ENCODE data around the gene KANTR.
A peak's percentile ranks its signal among the peaks of the same experiment; 100 is the strongest.

Gene KANTR

DNA sequence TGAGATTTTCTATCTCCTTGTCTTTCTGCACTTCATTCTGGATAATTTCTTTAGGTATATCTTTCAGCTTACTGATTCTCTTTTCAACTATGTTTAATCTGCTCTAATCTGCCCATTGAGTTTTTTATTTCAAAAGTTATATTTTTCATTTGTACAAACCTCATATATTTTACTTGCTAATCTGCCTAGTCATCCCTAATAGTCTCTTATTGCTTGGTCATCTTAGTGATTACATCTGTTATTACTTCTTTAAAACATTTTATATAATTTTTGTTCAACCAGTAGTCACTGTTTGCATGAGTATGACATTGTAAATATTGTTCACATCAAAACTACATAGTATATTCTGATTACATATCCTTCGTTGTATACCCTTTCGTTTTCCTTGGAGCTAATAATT, 32.4 kb downstream of the KANTR start:
- H3K4me3 ChIP-seq (replicated peaks in 1 of 2; ENCODE audit: low read depth in 2 of 2, low read length in 2 of 2): no peak overlapping the region
- no peak for DNase-seq (ENCODE audit: low read depth in 2 of 2)
- TF ChIP-seq, protein P1, sequence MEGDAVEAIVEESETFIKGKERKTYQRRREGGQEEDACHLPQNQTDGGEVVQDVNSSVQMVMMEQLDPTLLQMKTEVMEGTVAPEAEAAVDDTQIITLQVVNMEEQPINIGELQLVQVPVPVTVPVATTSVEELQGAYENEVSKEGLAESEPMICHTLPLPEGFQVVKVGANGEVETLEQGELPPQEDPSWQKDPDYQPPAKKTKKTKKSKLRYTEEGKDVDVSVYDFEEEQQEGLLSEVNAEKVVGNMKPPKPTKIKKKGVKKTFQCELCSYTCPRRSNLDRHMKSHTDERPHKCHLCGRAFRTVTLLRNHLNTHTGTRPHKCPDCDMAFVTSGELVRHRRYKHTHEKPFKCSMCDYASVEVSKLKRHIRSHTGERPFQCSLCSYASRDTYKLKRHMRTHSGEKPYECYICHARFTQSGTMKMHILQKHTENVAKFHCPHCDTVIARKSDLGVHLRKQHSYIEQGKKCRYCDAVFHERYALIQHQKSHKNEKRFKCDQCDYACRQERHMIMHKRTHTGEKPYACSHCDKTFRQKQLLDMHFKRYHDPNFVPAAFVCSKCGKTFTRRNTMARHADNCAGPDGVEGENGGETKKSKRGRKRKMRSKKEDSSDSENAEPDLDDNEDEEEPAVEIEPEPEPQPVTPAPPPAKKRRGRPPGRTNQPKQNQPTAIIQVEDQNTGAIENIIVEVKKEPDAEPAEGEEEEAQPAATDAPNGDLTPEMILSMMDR (IDR thresholded peaks at IDR 0.05; ENCODE audit: low read depth, low read length): no peak

DNA sequence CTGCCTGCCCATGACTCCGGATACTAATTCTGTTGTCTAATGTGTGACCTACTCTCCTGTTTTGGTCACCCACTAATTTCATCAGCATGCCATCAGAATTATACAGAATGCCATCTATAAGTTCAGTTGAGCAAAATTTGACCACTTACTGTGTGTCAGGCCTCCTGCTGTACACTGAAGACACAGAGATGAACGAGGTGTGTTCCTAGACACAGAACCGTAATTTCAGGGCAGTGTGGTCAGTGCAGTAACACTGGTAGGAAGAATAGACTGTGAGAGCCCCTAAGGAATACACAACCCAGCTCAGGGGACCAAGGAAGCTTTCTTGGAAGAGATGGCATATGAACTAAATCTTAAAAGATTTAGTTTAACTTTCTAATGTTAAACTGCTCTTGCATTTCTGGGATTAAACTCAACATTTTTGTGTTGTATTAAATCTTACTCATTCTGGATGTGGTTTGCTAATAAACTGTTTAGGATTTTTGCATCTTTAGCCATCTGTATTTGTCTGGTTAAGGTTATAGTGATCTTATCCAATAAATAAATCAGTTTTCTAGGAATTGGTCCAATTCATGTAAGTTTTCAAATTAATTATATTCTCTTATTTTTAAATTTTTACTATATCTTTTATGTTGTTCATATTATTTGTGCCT, 34.3 kb downstream of the KANTR start:
- peak in 1 of 2 donors; percentile 3 for DNase-seq (ENCODE audit: low read depth in 2 of 2)
- TF ChIP-seq, protein P1 (IDR thresholded peaks at IDR 0.05; ENCODE audit: low read depth, low read length): no peak
- no peak overlapping the region for H3K4me3 ChIP-seq (replicated peaks in 1 of 2; ENCODE audit: low read depth in 2 of 2, low read length in 2 of 2)

DNA sequence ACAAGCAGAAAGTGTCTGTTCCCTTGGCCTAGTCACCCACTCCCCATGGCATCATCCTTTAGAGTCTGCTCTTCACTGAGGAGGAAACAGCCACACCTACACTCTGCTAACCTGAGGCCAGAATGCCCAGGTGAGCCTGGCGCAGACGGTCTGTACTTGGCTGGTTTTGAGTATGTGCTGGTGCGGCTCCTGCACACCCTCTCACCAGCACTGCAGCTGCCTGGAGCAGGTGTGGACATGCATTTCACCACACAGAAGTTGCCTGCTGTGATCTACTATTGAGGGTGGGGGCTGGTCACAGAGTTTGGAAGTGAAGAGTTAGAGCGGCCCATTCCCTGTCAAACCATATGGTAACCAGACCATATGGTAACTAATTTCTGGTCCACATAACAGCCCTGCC, 39.5 kb downstream of the KANTR start:
- no peak overlapping the region for H3K4me3 ChIP-seq (replicated peaks in 1 of 2; ENCODE audit: low read depth in 2 of 2, low read length in 2 of 2)
- TF ChIP-seq, protein P1 (IDR thresholded peaks at IDR 0.05; ENCODE audit: low read depth, low read length): no peak
- no peak for DNase-seq (ENCODE audit: low read depth in 2 of 2)

DNA sequence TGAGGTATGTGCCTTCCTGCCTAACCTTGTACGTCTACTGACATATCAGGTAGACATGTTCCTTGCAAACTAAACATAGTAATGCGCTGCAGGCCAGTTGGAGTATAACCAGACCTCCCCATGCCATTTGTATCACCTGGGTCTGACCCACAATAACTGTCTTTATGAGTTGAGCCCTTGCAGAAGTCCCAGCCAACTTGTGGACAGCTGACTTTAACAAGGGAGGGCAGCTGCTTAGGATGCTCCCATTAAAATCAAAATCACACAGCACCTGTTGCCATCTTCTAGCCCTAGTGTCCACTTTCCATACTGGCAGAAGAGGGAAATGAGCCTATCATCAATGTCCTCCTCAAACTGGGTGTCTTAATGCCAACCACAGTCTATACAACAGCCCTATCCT, 41.6 kb downstream of the KANTR start:
- H3K4me3 ChIP-seq (replicated peaks in 1 of 2; ENCODE audit: low read depth in 2 of 2, low read length in 2 of 2): no peak overlapping the region
- TF ChIP-seq, protein P1 (IDR thresholded peaks at IDR 0.05; ENCODE audit: low read depth, low read length): no peak
- DNase-seq (ENCODE audit: low read depth in 2 of 2): no peak

DNA sequence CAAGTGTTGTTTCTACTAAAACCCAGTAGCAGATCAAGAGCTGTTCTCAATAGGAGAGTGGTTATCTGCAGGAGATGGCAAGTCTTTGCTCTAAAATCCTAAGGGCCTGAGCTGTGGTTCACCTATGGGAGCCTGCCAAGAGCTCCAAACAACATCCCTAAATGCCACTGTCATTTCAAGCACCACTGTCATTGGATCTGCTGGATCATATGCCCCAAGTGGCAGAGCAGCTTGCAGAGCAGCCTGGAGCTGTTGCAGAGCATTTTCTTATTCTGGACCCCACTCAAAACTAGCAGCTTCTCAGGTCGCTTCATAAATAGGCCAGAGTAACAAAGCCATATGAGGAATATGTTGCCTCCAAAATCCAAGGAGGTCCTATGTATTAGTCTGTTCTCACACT, 59.6 kb downstream of the KANTR start:
- no peak for DNase-seq (ENCODE audit: low read depth in 2 of 2)
- TF ChIP-seq, protein P1 (IDR thresholded peaks at IDR 0.05; ENCODE audit: low read depth, low read length): no peak

DNA sequence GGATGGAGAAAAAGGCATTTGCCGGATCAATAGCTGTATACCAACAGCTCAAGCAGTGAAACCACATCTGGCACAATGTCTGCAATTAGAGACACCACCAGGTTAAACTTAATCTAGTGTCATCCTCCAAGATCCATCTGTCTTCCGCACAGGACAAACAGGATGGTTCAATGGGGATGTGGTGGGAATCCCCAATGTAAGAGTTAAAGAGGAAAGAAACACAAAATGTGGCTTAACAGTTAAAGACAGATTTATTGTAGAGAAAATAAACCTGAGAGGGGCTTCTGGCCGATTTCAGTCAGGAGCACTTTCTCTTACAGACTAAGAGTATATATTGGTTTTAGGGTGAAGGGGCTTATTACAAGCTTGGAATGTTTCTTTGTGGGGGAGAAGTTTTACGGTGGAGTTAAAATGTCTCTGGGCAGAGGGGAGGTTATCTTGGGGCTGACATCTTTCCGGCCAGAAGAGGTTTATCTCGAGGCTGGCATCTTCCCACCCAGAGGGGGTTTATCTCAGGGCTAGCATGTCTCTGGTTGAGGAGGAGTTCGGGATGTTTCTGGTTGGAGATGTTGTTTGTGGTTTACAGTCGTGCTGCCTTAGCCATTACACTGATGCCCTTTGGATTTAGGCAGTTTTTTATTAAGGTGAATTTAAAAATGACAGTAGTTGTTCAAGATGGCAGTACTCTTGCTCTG, 61.7 kb downstream of the KANTR start:
- TF ChIP-seq, protein P1 (IDR thresholded peaks at IDR 0.05; ENCODE audit: low read depth, low read length): no peak
- no peak for DNase-seq (ENCODE audit: low read depth in 2 of 2)
- H3K4me3 ChIP-seq (replicated peaks in 1 of 2; ENCODE audit: low read depth in 2 of 2, low read length in 2 of 2): no peak overlapping the region

More for the DNA sequence above, 59.6 kb downstream of the KANTR start:
- no peak overlapping the region for H3K4me3 ChIP-seq (replicated peaks in 1 of 2; ENCODE audit: low read depth in 2 of 2, low read length in 2 of 2)

Measured in cardiac fibroblast (primary cell).